ENCODE data around the gene DIS3L2. TPM values are rescaled to one million over a fixed set of nuclear protein-coding genes. Genes with fewer than 3 reads are reported as not detected.

The DIS3L2 gene
- total RNA-seq, 1 donor from 2014 or later, result 77.2 TPM

- no peak for DNase-seq (ENCODE audit: low spot score)
Measured at GRCh38 chr2:231955758-231956472, 5.6 kb upstream of the DIS3L2 start.

GRCh38 chr2:231957913-231958763, 3.4 kb upstream of the DIS3L2 start:
- no peak for DNase-seq (ENCODE audit: low spot score)

- DNase-seq (ENCODE audit: low spot score), result no peak
Measured at GRCh38 chr2:231960810-231961348, 634 bp upstream of the DIS3L2 start.

GRCh38 chr2:231965102-231965501, 3.6 kb downstream of the DIS3L2 start:
- DNase-seq (ENCODE audit: low spot score), result no peak

- no peak for DNase-seq (ENCODE audit: low spot score)
Measured at GRCh38 chr2:231966886-231967285, 5.4 kb downstream of the DIS3L2 start.

GRCh38 chr2:231968820-231969219, 7.3 kb downstream of the DIS3L2 start:
- DNase-seq (ENCODE audit: low spot score), result no peak

- no peak for DNase-seq (ENCODE audit: low spot score)
Measured at GRCh38 chr2:231970461-231970860, 8.9 kb downstream of the DIS3L2 start.

- DNase-seq (ENCODE audit: low spot score), result no peak
Measured at GRCh38 chr2:231975001-231975400, 13.5 kb downstream of the DIS3L2 start.

- no peak for DNase-seq (ENCODE audit: low spot score)
Measured at GRCh38 chr2:231977430-231977829, 15.9 kb downstream of the DIS3L2 start.

GRCh38 chr2:231984992-231985391, 23.5 kb downstream of the DIS3L2 start:
- DNase-seq (ENCODE audit: low spot score), result no peak

GRCh38 chr2:231985823-231986261, 24.3 kb downstream of the DIS3L2 start:
- DNase-seq (ENCODE audit: low spot score), result no peak

- no peak for DNase-seq (ENCODE audit: low spot score)
Measured at GRCh38 chr2:231987124-231987727, 25.7 kb downstream of the DIS3L2 start.

GRCh38 chr2:231988179-231988866, 26.8 kb downstream of the DIS3L2 start:
- no peak for DNase-seq (ENCODE audit: low spot score)

GRCh38 chr2:231991664-231992063, 30.2 kb downstream of the DIS3L2 start:
- DNase-seq (ENCODE audit: low spot score), result no peak

GRCh38 chr2:231992888-231993287, 31.4 kb downstream of the DIS3L2 start:
- DNase-seq (ENCODE audit: low spot score), result no peak

- no peak for DNase-seq (ENCODE audit: low spot score)
Measured at GRCh38 chr2:231996797-231997540, 35.5 kb downstream of the DIS3L2 start.

GRCh38 chr2:231998046-231998445, 36.5 kb downstream of the DIS3L2 start:
- no peak for DNase-seq (ENCODE audit: low spot score)

GRCh38 chr2:232000439-232000838, 38.9 kb downstream of the DIS3L2 start:
- DNase-seq (ENCODE audit: low spot score), result no peak

- DNase-seq (ENCODE audit: low spot score), result no peak
Measured at GRCh38 chr2:232001073-232001472, 39.6 kb downstream of the DIS3L2 start.

GRCh38 chr2:232006253-232006652, 44.7 kb downstream of the DIS3L2 start:
- no peak for DNase-seq (ENCODE audit: low spot score)
